WI38 (cell line): Measurements from ENCODE around the gene RERE.

Experiments
- H3K4me3 ChIP-seq: 2 replicates; pipeline ENCODE4 v1.5.1; 2011; ENCODE audit warnings: low read depth, mild to moderate bottlenecking, control low read depth, low read length
- CTCF ChIP-seq: IDR thresholded peaks from 2 replicates; pipeline ENCODE4 v1.5.1; 2012; ENCODE audit warnings: low read depth, mild to moderate bottlenecking, control low read depth, low read length

The RERE gene

GRCh38 chr1:8352886-8353785 lies 464.3 kb downstream of the RERE start:
- TF ChIP-seq CTCF: no peak
- H3K4me3 ChIP-seq: no peak overlapping the region

- no peak overlapping the region for H3K4me3 ChIP-seq
- TF ChIP-seq CTCF: no peak
Observed at GRCh38 chr1:8352471-8352845, 465.0 kb downstream of the RERE start.

GRCh38 chr1:8351693-8352470 lies 465.6 kb downstream of the RERE start:
- TF ChIP-seq CTCF: peak; percentile 66
- no peak overlapping the region for H3K4me3 ChIP-seq

GRCh38 chr1:8350914-8351684 lies 466.3 kb downstream of the RERE start:
- TF ChIP-seq CTCF: no peak
- H3K4me3 ChIP-seq: no peak overlapping the region

GRCh38 chr1:8349961-8350360 lies 467.5 kb downstream of the RERE start:
- no peak for TF ChIP-seq CTCF
- H3K4me3 ChIP-seq: no peak overlapping the region

GRCh38 chr1:8349473-8349865 lies 468.0 kb downstream of the RERE start:
- H3K4me3 ChIP-seq: no peak overlapping the region
- TF ChIP-seq CTCF: no peak
